Thymus (tissue), 11 donors: Measurements from ENCODE around the gene PSMD9. TPM values are rescaled to one million over a fixed set of nuclear protein-coding genes. Genes with fewer than 3 reads are reported as not detected.

ENCODE experiments used
- DNase-seq, 9 donors: peaks; one replicate each; pipeline ENCODE4 v3.0.0-alpha.2; 2013; ENCODE audit warnings: low spot score in 9 of 9, low read depth in 6 of 9, missing footprints in 1 of 9
- H3K27ac ChIP-seq, 2 donors: one replicate each; pipeline ENCODE4 v1.5.1; 2013; ENCODE audit warnings: control low read depth in 1 of 2, low read depth in 1 of 2, low read length in 1 of 2, mild to moderate bottlenecking in 1 of 2, moderate library complexity in 1 of 2
- H3K27me3 ChIP-seq, 2 donors: one replicate each; pipeline ENCODE4 v1.5.1; 2013; ENCODE audit warnings: low read length in 1 of 2; ENCODE audit not compliant: control insufficient read depth in 2 of 2, insufficient read depth in 1 of 2
- H3K36me3 ChIP-seq, 2 donors: one replicate each; pipeline ENCODE4 v1.5.1; 2013; ENCODE audit warnings: low read length in 1 of 2, mild to moderate bottlenecking in 1 of 2, moderate library complexity in 1 of 2; ENCODE audit not compliant: control insufficient read depth in 2 of 2, insufficient read depth in 2 of 2
- H3K4me1 ChIP-seq, 2 donors: one replicate each; pipeline ENCODE4 v1.5.1; 2013; ENCODE audit warnings: low read length in 2 of 2; ENCODE audit not compliant: control insufficient read depth in 2 of 2, insufficient read depth in 2 of 2
- H3K4me3 ChIP-seq, 2 donors: one replicate each; pipeline ENCODE4 v1.5.1; 2013; ENCODE audit warnings: low read length in 2 of 2, control low read depth in 1 of 2, mild to moderate bottlenecking in 1 of 2
- H3K9me3 ChIP-seq, 2 donors: one replicate each; pipeline ENCODE4 v1.5.1; 2013; ENCODE audit warnings: low read length in 1 of 2, mild to moderate bottlenecking in 1 of 2; ENCODE audit not compliant: control insufficient read depth in 2 of 2, insufficient read depth in 1 of 2
- WGBS: extraction: QIAGEN DNeasy Blood & Tissue Kit; methylation state at CpG from one replicate; pipeline ENCODE4 v1.1.7; 2013; 5-methylcytosine and 5-hydroxymethylcytosine counted together
- polyA plus RNA-seq: library from polyadenylated mRNA; stranded (reverse); fragments of 200-250 nt; gene quantifications from one replicate; pipeline ENCODE4 v1.2.3, GENCODE V29; 2013
- total RNA-seq: library from RNA; stranded (reverse); fragments of 120-200 nt; gene quantifications from one replicate; pipeline ENCODE4 v1.2.4, GENCODE V29; 2013
- donor health status: healthy.

PSMD9 gene
- total and polyA plus RNA-seq, 2 donors, result 51.6 to 70.7 TPM

GRCh38 chr12:121966959-121967358 is 78.4 kb downstream of the PSMD9 start:
- H3K9me3 ChIP-seq, result no peaks in the 10 kb centered on the region
- H3K27ac ChIP-seq, result no peak overlapping the region
- no peaks in the 10 kb centered on the region for H3K27me3 ChIP-seq
- peaks cover 2 to 4% of the 10 kb centered on the region in 2 donors for H3K36me3 ChIP-seq
- whole genome bisulfite sequencing, result 97% methylated on average over 5 of the region's 5 CpGs
- no peak overlapping the region for H3K4me3 ChIP-seq
- no peak for DNase-seq
- peaks cover 0 to 20% of the 10 kb centered on the region in 2 donors for H3K4me1 ChIP-seq

Other genes with a start within 250 kb of the PSMD9 start
- 3.1 TPM for gene MORN3, start 219.1 kb upstream of the PSMD9 start, total RNA-seq
- gene MORN3, start 219.1 kb upstream of the PSMD9 start, polyA plus RNA-seq, result 4.9 TPM
- gene TMEM120B, start 176.0 kb upstream of the PSMD9 start, total RNA-seq, result 2.4 TPM
- 7.7 TPM for gene TMEM120B, start 176.0 kb upstream of the PSMD9 start, polyA plus RNA-seq
- 33.3 TPM for gene RHOF, start 95.1 kb upstream of the PSMD9 start, total RNA-seq
- gene RHOF, start 95.1 kb upstream of the PSMD9 start, polyA plus RNA-seq, result 12.9 TPM
- 3.0 TPM for gene SETD1B, start 84.8 kb upstream of the PSMD9 start, total RNA-seq
- 11.8 TPM for gene SETD1B, start 84.8 kb upstream of the PSMD9 start, polyA plus RNA-seq
- 0.19 TPM for gene HPD, start 29.9 kb upstream of the PSMD9 start, total RNA-seq
- gene HPD, start 29.9 kb upstream of the PSMD9 start, polyA plus RNA-seq, result 0.87 TPM
- gene CFAP251, start 29.8 kb downstream of the PSMD9 start, total RNA-seq, result 1.2 TPM
- 2.0 TPM for gene CFAP251, start 29.8 kb downstream of the PSMD9 start, polyA plus RNA-seq
- 24.3 TPM for gene BCL7A, start 133.1 kb downstream of the PSMD9 start, total RNA-seq
- gene BCL7A, start 133.1 kb downstream of the PSMD9 start, polyA plus RNA-seq, result 5.5 TPM
- gene MLXIP, start 190.0 kb downstream of the PSMD9 start, total RNA-seq, result 10.1 TPM
- gene MLXIP, start 190.0 kb downstream of the PSMD9 start, polyA plus RNA-seq, result 31.9 TPM